Prostate gland (tissue), 2 donors: ENCODE results near the gene CPLX1.

Experiments
- POLR2A ChIP-seq: fragments of 450-650 bp; IDR thresholded peaks from one replicate; pipeline ENCODE4 v1.6.1; 2016; ENCODE audit warnings: antibody characterized with exemption, mild to moderate bottlenecking
- POLR2AphosphoS5 ChIP-seq: sonication (generic); formaldehyde crosslinking; IDR thresholded peaks from one replicate; pipeline ENCODE4 v1.6.1; 2017; ENCODE audit warnings: antibody characterized with exemption
- TF ChIP-seq, protein P1 (sequence below), 4 experiments: fragments of 200-600 bp in 2 of 4; fragments of 450-650 bp in 2 of 4; sonication (generic) in 2 of 4; IDR thresholded peaks; 1 replicate in 3 of 4; 2 replicates in 1 of 4; pipeline ENCODE4 v1.5.1; 2016 to 2019; ENCODE audit warnings: antibody characterized with exemption in 4 of 4, mild to moderate bottlenecking in 2 of 4, moderate library complexity in 2 of 4

DNA sequence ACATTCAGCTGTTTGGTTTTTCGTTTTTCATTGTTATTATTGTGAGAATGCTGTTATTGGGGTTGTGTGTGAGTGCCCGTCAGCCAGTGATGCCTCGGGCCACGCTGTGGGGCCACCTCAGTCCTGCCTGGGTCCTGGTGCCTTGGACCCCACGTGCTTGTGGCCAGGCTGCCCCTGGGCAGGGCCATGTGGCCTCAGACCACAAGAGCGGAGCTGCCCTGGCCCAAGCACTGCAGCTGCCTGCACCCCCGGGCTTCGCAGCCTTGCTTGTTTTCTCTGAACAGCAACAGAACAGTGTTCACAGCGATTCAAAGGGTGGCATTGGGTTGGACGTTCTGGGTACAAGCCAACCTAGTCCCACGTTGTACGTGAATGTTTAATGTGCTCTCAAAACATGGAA is 56.9 kb downstream of the CPLX1 start:
- TF ChIP-seq, protein P1, sequence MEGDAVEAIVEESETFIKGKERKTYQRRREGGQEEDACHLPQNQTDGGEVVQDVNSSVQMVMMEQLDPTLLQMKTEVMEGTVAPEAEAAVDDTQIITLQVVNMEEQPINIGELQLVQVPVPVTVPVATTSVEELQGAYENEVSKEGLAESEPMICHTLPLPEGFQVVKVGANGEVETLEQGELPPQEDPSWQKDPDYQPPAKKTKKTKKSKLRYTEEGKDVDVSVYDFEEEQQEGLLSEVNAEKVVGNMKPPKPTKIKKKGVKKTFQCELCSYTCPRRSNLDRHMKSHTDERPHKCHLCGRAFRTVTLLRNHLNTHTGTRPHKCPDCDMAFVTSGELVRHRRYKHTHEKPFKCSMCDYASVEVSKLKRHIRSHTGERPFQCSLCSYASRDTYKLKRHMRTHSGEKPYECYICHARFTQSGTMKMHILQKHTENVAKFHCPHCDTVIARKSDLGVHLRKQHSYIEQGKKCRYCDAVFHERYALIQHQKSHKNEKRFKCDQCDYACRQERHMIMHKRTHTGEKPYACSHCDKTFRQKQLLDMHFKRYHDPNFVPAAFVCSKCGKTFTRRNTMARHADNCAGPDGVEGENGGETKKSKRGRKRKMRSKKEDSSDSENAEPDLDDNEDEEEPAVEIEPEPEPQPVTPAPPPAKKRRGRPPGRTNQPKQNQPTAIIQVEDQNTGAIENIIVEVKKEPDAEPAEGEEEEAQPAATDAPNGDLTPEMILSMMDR (IDR thresholded peaks at IDR 0.05) = no peak
- TF ChIP-seq POLR2A = no peak
- no peak for TF ChIP-seq POLR2AphosphoS5
